Prostate gland (tissue), 2 donors: ENCODE data around the gene TBATA. TPM values are rescaled to one million over a fixed set of nuclear protein-coding genes. Genes with fewer than 3 reads are reported as not detected.

Experiments used
- DNase-seq: peaks from one replicate; pipeline ENCODE4 v3.0.0-alpha.2; 2019; ENCODE audit warnings: low spot score
- H3K27ac ChIP-seq, 2 donors: fragments of 200-600 bp; sonication (generic); 2 replicates each; pipeline ENCODE4 v1.5.1; 2017 to 2019
- H3K27me3 ChIP-seq: fragments of 200-600 bp; sonication (generic); replicated peaks from 2 replicates; pipeline ENCODE4 v1.5.1; 2019; ENCODE audit not compliant: insufficient read depth
- H3K36me3 ChIP-seq, 2 donors: fragments of 200-600 bp; sonication (generic); 1 replicate in 1 of 2; 2 replicates in 1 of 2; pipeline versions ENCODE4 v1.5.1 to v1.8.1; 2017 to 2019
- H3K4me1 ChIP-seq: fragments of 200-600 bp; sonication (generic); replicated peaks from 2 replicates; pipeline ENCODE4 v1.5.1; 2019
- H3K4me3 ChIP-seq, 2 donors: fragments of 200-600 bp; sonication (generic); 2 replicates each; pipeline ENCODE4 v1.5.1; 2017 to 2019
- H3K9me3 ChIP-seq: fragments of 200-600 bp; sonication (generic); 2 replicates; pipeline ENCODE4 v1.5.1; 2017
- CTCF ChIP-seq, 4 experiments: fragments of 200-600 bp in 2 of 4; fragments of 450-650 bp in 2 of 4; sonication (generic) in 2 of 4; IDR thresholded peaks; 1 replicate in 3 of 4; 2 replicates in 1 of 4; pipeline ENCODE4 v1.5.1; 2016 to 2019; ENCODE audit warnings: antibody characterized with exemption in 4 of 4, mild to moderate bottlenecking in 2 of 4, moderate library complexity in 2 of 4
- POLR2A ChIP-seq: fragments of 450-650 bp; IDR thresholded peaks from one replicate; pipeline ENCODE4 v1.6.1; 2016; ENCODE audit warnings: antibody characterized with exemption, mild to moderate bottlenecking
- POLR2AphosphoS5 ChIP-seq: sonication (generic); formaldehyde crosslinking; IDR thresholded peaks from one replicate; pipeline ENCODE4 v1.6.1; 2017; ENCODE audit warnings: antibody characterized with exemption
- WGBS: methylation state at CpG from one replicate; pipeline ENCODE4 v1.1.5; 2018; 5-methylcytosine and 5-hydroxymethylcytosine counted together
- intact Hi-C: fragments of 100-400 bp; cut with DNase I; formaldehyde crosslinking; loops from one replicate; pipeline ENCODE4 v1.14.2; 2022
- total RNA-seq, 2 donors: library from RNA; depleted of rRNA; stranded (reverse); fragments of >200 nt; gene quantifications; one replicate each; pipeline ENCODE4 v1.1.0, GENCODE V29; 2016

TBATA gene
- total RNA-seq, 2 donors from 2014 or later = 0.57 TPM; not detected in 1

- Histone ChIP-seq H3K9me3 (no peaks in the 10 kb centered on the region), H3K4me1 (no peaks in the 10 kb centered on the region), H3K27ac (no peak overlapping the region), H3K27me3 (no peaks in the 10 kb centered on the region), H3K36me3 (no peaks in the 10 kb centered on the region), H3K4me3 (no peak overlapping the region)
- intact Hi-C loops = no loop called here
- DNase-seq = no peak
- no peak for TF ChIP-seq CTCF (IDR thresholded peaks at IDR 0.05)
- TF ChIP-seq POLR2AphosphoS5 = no peak
- no peak for TF ChIP-seq POLR2A
- 85% methylated on average over 15 of the region's 15 CpGs for WGBS
Observed at GRCh38 chr10:70747192-70747965, 37.8 kb downstream of the TBATA start.

- Histone ChIP-seq H3K9me3 (no peaks in the 10 kb centered on the region), H3K27ac (no peak overlapping the region), H3K4me3 (no peak overlapping the region), H3K4me1 (no peaks in the 10 kb centered on the region), H3K27me3 (no peaks in the 10 kb centered on the region), H3K36me3 (no peaks in the 10 kb centered on the region)
- TF ChIP-seq POLR2AphosphoS5 (no peak), POLR2A (no peak), CTCF (IDR thresholded peaks at IDR 0.05) (no peak)
- WGBS = 97% methylated on average over 2 of the region's 2 CpGs
- no peak for DNase-seq
- intact Hi-C loops = no loop called here
Observed at GRCh38 chr10:70745555-70745954, 39.6 kb downstream of the TBATA start.

- no peaks in the 10 kb centered on the region for H3K4me1 ChIP-seq
- H3K27ac ChIP-seq = no peak overlapping the region
- WGBS = 65% methylated on average over 6 of the region's 6 CpGs
- DNase-seq = no peak
- no peaks in the 10 kb centered on the region for H3K36me3 ChIP-seq
- no peaks in the 10 kb centered on the region for H3K9me3 ChIP-seq
- intact Hi-C loops = no loop called here
- no peaks in the 10 kb centered on the region for H3K27me3 ChIP-seq
- no peak overlapping the region for H3K4me3 ChIP-seq
- TF ChIP-seq POLR2AphosphoS5 = no peak
- no peak for TF ChIP-seq POLR2A
- no peak for TF ChIP-seq CTCF (IDR thresholded peaks at IDR 0.05)
Observed at GRCh38 chr10:70744617-70745143, 40.5 kb downstream of the TBATA start.

DNA sequence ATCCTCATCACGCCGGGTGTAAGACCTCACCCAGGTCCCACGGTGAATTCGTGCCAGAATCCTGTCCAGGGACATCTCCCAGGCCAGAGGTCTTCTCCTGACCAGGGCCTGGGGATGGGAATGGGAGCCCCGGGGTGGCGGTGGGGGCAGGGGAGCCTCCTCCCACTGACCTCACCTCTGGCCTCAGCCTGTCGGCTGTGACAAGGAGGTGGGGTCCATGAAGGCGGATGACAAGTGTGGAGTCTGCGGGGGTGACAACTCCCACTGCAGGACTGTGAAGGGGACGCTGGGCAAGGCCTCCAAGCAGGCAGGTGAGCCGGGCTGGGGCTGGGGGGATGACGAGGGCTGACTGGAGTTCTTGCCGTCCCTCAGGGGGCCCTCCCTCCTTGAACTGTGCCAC is 41.3 kb downstream of the TBATA start:
- 90% methylated on average over 13 of the region's 13 CpGs for WGBS
- H3K4me1 ChIP-seq = no peaks in the 10 kb centered on the region
- no peaks in the 10 kb centered on the region for H3K9me3 ChIP-seq
- H3K27ac ChIP-seq = no peak overlapping the region
- no peak for DNase-seq
- intact Hi-C loops = no loop called here
- TF ChIP-seq POLR2AphosphoS5 = no peak
- no peak for TF ChIP-seq CTCF (IDR thresholded peaks at IDR 0.05)
- no peak for TF ChIP-seq POLR2A
- H3K4me3 ChIP-seq = no peak overlapping the region
- H3K27me3 ChIP-seq = no peaks in the 10 kb centered on the region
- H3K36me3 ChIP-seq = no peaks in the 10 kb centered on the region

- no peaks in the 10 kb centered on the region for H3K4me1 ChIP-seq
- no peak overlapping the region for H3K27ac ChIP-seq
- no peak overlapping the region for H3K4me3 ChIP-seq
- WGBS = 87% methylated on average over 17 of the region's 17 CpGs
- H3K9me3 ChIP-seq = no peaks in the 10 kb centered on the region
- DNase-seq = no peak
- H3K36me3 ChIP-seq = no peaks in the 10 kb centered on the region
- no peaks in the 10 kb centered on the region for H3K27me3 ChIP-seq
- TF ChIP-seq POLR2AphosphoS5 (no peak), POLR2A (no peak), CTCF (IDR thresholded peaks at IDR 0.05) (no peak)
- intact Hi-C loops = no loop called here
Observed at GRCh38 chr10:70743430-70743788, 41.8 kb downstream of the TBATA start.
